Fibroblast of skin of back (primary cell): ENCODE results near the gene KARS1.

Experiments used
- DNase-seq: peaks from one replicate; pipeline ENCODE4 v3.0.0-alpha.2; 2013

KARS1 gene

DNA sequence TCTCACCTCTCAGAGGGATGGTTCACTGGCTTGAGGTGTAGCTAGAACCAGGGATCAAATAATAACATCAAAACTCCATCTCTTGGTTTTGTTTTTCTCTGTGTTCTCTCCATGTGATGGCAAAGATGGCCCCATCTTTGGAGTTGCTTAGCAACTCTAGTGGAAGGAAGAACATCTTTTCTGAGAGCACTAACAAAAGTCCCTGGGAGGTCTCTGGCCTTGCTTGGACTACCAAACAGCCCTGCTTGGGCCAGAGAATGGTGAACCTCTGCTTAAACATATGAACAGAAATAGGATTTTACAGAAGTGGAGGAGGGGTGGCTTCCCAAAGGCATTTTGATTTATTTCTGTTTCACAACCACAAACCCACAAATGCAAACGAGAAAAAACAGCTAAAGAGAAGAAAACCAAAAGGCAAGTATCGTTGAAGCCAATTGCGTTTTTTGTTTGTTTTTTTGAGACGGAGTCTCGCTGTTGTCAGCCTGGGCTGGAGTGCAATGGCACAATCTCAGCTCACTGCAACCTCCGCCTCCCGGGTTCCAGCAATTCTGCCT is 68.1 kb downstream of the KARS1 start:
- no peak for DNase-seq

DNA sequence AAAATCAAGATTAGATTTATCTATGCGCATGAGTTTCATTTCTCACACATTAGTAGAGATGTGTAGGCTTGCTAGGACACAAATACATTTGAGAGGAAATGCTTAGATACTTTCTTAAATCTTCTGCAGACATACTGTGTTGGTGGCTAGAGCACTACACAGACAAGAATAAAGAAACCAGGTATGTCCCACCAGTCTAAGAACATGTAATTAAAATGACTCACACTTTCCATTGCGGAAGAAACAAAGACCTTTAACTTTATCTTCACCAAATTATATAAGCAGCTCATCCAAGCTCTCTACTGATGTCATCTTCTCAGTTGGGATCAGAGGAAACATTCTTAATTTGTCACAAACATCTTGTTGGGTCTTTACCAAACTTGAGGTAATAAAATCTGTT is 68.7 kb downstream of the KARS1 start:
- DNase-seq: no peak

DNA sequence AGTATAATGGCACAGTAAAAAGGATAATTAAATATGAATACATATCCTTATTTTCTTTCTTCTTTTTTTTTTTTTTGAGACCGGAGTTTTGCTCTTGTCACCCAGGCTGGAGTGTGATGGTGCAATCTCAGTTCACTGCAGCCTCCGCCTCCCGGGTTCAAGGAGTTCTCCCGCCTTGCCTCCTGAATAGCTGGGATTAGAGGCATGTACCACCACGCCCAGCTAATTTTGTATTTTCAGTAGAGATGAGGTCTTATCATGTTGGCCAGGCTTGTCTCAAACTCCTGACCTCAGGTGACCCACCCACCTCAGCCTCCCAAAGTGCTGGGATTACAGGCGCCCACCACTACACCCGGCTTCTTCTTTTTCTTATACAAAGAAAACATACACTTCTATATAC is 69.3 kb downstream of the KARS1 start:
- no peak for DNase-seq
